HG03520 (cell line): ENCODE measurements around the gene TBX6.
"Not testable (repeated sequence)": the region's sequence is repeated elsewhere in the genome, so short reads cannot be mapped to it uniquely, and the experiment has no call there.

ENCODE experiments used
- ATAC-seq: cut with Tn5 transposase; IDR thresholded peaks from one replicate; pipeline ENCODE4 v1.9.1; 2021; ENCODE audit warnings: mild to moderate bottlenecking, moderate library complexity; ENCODE audit not compliant: unreplicated experiment

The TBX6 gene

DNA sequence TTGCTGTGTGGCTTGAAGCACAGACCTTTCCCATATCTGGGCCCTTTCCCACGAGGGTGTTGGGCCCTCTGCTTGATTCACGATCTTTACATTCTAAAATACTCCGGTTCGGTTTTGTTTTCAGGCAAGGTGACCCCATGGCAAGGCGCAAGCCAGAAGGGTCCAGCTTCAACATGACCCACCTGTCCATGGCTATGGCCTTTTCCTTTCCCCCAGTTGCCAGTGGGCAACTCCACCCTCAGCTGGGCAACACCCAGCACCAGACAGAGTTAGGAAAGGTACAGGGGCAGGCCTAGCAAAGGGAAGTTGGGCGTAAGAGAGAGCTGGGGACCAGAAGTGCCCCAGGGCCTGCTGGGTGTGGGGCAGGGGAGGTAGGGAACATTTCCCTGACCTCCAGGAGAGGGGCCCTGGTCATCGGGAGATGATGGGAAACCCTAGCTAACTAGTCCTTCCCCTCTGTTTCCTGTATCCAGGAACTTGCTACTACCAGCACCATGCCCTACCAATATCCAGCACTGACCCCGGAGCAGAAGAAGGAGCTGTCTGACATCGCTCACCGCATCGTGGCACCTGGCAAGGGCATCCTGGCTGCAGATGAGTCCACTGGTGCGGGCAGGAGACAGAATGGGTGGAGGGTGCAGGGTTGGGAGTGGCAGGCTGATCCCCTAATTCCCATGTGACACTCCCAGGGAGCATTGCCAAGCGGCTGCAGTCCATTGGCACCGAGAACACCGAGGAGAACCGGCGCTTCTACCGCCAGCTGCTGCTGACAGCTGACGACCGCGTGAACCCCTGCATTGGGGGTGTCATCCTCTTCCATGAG lies 24.8 kb downstream of the TBX6 start:
- no peak for ATAC-seq

DNA sequence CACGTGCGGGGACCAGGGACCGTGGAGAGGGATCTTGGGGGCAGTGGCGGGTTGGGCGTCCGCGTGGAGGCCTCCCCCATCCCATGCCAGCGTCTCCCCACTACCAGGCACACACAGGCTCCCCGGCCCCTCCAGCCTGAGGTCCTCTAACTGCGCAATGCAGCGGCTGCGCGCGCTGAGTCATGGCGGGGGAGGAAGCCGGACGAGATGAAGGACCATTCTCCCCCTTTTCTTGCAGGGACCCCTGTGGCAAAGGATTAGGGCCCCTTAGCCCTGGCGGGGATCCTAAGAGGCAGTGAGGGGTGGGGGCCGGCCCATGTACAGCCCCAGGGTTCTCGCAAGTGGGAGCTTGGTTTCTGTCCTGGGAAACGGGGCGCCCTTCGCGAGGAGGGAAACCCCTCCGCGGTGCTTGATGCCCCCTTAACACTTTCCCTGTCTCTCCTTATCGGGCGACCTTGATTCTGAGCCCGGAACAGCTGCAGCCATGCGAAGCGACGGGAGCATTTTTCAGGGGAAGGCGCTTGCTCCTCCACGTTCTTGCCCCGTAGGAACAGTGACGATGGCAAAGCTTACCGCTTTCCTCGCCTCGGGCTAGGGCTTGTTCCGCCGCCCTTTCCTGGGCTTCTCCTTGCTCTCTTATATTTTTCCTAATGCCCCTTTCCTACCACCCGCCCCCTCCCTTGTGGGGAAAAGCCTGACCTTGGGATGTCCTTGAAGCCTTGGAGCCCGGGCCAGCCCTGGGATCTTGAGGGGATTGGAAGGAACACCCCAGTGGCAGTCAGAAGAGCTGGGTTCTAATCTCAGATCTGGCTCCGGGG lies 25.6 kb downstream of the TBX6 start:
- peak; percentile 2 for ATAC-seq

DNA sequence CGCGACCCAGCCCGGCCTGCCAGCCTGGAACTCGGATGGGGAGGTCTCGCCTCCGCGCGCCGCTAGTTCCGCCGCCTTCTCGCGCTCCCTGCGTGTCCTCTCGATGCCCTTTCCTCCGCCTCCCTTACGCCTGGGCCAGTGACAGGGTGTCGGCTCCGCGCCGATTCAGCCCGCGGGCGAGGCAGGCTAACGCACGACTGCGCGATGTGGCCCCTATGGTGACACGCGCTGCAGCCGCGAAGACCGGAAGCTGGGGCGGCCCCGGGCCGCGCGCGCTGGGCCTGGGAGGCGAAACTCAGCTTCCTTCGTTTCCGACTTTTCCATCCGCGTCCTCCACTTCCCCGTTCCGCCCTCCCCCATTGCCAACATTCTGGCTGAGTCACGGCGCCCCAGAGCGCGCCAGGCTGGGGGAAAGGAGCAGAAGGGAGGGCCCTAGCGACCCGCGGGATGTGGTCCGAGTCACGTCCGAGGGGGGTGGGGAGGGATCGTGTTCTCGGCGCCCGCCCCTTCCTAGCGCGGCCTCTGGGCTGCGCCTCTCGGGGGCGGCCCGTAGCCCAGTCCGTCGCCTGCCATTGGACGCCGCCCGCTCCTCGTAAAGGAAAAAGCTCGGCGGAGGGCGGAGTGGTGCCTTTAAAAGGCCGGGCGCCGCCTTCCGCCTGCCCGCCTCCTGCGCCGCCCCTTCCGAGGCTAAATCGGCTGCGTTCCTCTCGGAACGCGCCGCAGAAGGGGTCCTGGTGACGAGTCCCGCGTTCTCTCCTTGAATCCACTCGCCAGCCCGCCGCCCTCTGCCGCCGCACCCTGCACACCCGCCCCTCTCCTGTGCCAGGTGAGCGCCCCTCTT lies 26.4 kb downstream of the TBX6 start, which contains the start of gene ALDOA:
ALDOA (plus strand) TSS at position 659 of the 841 bp plus-strand sequence. CDS start 1,138 bp downstream, outside the sequence.
- peak; percentile 76 for ATAC-seq

DNA sequence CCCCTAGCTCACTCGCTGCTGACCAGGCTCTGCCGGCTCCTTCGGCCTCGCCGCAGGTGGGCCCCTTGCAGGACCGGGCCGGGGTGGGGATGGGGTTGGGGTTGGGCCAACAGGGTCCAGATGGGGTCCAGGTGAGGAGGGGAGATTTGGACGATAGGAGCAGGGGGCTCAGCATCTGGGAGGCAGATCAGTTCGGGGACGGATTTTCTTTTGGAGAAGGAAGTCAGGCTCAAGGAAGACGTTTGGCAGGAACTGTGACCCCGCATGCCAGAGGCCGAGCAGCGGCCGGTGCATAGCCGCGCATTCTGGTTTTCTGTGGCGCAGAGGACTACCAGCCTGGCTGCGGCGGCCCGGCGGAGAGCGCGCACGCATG lies 27.0 kb downstream of the TBX6 start:
- ATAC-seq = no peak

DNA sequence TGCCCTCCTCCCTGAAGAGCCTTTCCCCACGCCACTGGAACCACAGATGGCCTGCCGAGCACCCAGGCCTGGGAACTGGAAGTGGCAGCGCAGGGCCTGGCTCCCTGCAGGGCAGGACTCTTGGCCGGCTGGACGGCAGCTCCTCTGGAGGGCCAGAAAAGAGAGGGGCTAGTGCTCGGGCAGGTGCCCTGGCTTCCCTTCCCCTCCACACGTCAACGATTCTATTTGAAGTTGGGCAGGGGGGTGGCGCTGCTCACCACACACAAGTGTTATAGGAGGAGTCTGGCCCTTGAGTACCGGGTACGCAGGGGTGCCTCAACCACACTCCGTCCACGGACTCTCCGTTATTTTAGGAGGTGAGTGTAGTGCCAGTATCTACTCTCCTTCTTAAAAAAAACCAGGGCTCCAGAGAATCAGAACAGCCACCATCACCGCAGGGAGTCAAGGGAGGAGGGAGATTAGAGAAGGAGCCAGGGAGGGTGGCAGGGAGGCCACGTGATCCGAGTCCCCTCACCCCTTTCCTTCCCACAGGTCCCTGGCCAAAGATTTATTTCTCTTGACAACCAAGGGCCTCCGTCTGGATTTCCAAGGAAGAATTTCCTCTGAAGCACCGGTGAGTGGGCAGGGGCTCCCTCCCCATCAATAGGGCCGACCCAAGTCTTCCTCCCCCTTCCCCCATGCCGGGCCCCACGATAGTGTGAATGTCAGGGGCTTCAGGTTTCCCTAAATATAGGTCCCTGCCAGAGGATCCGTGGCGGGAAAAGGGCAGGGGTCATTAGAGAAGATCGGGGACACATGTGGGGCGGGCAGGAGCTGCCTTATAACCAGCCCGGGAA lies 27.6 kb downstream of the TBX6 start:
- ATAC-seq = no peak

DNA sequence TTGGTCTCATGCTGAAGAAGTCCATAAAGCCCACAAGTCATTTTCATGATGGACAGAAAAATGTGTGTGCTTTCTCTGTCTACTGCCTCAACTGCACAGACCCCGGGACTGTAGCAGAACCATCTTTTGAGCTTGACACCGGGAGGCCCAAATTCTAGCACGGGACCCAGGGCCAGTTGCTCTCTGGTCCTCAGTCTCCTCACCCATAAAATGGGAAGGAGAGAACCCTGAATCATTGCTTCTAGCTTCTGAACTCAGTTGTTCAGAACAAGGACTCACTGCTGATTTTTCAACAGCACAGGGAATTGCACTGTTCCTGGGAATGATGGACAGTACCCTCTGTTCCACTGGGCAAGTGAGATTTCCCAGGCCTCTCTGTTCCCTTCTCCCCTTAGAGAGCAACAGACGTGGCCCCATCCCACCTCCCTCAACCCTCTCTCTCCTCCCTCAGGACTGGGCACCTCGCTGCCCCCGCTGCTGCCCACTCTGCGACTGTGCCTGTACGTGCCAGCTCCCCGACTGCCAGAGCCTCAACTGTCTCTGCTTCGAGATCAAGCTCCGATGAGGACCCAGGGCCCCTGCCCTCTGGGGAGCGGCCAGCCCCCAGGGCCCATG lies 28.3 kb downstream of the TBX6 start:
- ATAC-seq = no peak

DNA sequence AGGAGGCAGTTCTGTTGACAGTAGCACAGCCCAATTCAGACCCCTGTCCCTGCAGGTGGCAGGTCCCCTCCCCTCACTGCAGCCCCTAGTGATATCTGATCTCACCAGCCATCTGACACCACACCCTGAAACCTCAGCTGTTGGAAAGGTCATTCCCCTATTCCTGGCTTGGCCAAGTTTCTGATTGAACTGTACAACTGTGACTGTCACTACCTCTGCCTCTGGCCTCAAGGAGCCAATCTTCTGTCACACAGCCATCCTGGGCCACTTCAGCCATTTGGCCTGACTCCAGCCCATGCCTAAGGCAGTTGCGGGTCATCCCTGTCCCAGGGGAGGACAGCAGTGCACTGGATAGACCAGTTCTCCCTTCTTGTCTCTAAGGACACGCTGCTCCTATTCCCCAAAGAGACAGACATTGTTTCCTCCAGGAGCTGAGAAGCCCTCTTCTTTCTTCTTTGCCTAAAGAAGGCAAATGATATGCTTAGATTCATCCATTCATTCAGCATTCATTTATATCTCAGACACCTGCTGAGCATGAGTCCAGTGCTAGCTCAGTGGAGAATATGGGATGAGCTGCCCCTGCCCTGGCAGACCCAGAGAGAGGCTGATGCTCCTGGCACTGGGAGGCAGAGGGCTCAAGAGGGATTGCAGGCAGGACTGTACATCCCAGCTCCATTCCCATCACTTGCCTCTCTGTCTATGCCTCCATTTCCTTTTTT lies 30.7 kb downstream of the TBX6 start:
- ATAC-seq = no peak

DNA sequence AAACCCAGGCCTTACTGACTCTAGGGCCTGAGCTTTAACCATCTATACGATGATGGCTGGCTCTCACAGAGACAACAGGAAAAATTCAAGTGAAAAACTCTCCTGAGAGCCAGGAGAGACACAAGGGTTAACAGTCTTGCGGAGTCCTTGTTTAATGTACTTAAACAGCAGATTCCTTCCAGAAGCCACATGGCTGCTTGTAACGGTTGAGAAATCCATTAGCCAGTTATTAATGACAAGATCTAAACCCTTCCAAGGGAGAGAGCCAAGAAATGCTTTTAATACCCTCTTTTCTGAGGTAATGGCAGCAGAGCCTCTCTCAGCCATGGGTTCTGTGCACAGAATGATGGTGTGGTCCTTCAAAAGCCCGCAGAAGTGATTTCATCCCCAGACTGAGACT lies 31.4 kb downstream of the TBX6 start:
- no peak for ATAC-seq

DNA sequence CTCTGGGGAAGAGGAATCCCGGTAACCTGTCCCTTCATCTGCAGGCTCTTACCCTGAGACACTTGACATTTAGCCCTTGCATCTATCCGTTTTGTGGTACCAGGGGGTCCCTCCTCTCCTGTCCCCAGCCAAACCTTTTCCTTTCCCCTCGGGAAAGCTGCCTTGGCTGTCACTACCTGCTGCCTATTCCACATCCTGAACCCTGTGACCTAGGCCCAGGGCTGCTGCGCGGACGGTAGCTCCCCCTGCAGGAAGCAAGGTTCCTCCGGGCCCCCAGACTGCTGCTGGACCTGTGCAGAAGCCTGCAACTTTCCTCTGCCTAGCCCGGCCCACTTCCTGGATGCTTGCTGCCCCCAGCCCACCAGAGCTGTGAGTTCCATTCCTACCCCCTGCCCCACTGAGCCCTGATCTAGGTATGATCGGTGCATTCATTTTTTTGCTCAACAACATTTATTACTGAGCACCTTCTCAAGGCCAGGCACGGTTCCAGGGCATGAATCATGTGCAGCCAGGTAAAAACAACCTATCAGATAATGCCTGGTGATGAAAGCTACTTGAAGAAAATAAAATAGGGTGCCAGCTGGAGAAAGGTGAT lies 36.7 kb downstream of the TBX6 start:
- ATAC-seq = no peak

DNA sequence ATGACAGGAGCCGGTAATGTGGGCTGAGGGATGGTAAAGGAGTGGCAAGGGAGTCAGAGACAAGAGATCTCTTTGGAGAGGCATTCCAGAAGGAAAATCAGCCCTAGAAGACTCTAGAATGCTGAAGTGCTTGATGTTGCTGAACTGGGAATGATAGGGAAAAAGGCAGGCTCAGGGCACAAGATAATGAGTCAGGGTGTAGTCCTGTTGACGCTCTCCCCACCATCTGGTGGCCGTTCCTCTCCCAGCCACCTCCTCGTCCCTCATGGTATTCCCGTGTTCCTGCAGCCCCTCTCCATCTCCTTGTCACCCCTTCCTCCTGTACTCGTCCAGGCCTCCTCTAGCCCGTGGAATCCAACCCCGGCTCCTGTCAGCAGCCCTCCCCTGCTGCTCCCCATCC lies 37.3 kb downstream of the TBX6 start:
- ATAC-seq = no peak

DNA sequence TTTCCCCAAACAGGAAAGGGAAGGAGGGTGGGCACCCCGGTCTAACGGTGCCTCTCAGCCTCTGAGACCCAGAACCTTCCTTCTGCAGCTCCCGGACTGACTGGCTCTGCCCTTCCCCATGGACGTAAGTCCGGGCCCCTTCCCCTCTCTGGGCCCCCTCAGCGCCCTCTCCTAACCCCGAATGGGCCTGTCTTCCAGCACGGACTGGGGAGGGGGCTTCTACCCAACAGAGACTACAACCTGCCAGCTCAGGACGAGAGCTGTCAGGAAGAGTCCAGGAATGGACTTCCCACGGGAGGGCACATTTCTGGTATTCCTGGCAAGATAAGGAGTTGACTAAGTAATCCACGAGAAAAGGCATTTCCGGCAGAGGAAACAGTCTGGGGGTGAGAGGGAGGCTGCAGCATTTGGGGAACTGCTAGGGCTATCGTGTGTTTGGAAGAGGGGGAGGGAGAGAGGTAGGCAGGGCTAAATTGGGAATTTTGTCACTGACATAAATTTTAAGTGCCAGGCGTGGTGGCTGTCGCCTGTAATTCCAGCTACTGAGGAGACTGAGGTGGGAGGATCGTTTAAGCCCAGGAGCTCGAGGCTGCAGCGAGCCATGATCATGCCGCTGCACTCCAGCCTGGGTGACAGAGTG lies 38.2 kb downstream of the TBX6 start:
- no peak for ATAC-seq

DNA sequence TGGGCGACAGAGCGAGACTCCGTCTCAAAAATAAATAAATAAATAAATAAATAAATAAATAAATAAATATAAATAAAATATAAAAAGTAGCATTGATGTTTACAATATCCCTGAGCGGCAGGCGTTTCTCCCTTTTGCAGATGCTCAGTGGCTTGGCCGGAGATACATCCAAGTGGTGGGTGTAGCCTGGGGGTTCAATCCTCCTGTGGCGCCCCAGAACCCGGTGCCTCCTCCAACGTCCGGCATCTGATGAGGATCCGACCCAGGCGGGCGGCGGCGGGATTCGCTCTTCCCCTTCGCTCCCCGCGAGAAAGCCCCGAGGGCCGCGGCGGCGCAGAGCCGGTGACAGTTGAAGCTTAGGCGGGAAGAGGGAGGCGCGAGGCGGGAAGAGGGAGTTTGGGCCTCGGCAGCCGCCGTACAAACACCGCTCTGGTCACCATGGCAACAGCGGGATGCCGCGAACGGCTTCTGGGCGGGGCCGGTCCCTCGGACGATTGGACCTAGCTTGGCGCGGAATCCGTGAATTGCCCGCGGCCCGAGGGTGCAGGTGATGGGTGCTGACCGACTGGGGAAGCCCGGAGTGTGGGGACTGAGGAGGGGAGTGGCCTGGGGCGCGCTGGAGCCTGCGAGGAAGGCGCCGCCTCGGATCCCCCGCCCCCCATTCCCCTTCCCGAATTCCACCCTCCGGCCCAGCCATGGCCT lies 38.9 kb downstream of the TBX6 start:
- no peak for ATAC-seq

DNA sequence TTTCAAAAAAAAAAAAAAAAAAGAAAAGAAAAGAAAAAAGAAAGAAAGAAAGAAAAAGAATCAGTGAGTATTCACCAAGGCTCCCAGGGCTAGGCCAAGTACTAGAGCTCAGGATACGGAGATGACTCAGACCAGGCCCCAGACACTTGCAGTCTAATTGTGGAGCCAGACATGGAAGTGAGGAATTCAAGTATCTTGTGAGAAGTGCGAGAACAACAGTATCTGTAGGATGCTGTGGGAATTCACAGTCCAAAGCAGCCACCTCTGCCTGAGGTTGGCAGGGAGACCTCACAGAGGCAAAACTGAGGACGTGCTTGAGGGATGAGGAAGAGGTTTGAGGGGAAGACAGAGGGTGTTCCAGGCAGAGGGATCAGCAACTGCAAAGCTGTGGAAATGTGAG lies 40.2 kb downstream of the TBX6 start:
- ATAC-seq = no peak

DNA sequence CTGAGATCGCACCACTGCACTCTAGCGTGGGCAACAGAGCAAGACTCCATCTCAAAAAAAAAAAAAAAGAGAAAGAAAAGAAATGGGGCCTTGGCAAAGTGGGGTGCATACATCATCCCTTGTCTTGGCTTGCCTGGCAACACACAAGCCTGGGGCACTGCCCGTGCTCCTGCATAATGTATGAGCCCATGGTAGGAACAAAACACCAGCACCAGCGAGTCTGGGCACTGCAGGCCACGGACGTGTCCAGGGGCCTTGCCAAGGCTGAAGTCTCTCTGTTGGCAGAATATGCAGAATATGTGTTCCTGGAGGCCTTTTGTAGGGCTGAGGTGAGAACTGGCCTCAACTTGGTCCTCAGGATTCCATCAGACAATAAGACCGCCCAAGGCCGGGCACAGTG lies 41.9 kb downstream of the TBX6 start:
- ATAC-seq = no peak

DNA sequence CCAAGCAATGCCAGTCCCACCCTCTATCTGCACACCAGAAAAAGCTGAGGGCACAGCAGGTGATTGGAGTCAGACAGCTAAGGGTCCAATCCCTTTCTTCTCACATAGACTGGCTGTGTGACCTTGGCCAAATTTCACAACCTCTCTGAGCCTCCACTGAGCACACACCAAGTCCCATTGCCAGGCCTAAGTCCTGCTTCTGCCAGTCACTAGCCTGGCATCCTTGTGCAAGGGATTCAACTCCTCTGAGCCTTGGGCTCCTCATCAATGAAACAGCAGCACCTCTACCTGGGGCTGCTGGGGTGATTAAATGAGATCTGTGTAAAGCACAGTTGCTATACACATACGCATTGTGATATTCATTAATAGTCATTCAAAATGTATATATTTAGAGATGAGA lies 45.1 kb downstream of the TBX6 start:
- ATAC-seq = no peak

DNA sequence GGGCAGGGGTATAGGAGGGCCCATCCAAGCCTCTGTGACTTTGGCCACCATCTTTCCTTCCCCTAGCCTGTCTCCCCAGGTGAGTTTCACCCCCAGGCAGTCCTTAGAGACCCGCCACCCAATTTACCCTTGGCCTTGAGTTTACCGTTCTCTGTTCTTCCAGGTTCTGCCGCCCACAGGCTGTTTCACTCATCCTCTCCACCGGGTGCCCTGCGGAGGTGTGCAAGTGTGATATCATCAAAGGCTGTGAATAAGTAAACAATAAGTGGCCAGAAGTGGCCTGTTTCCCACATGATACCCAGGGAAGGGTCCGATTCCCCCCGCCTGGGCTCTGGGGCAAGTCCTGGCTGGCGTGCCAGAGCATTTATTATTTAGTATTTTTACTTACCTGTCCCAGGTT lies 45.5 kb downstream of the TBX6 start:
- no peak for ATAC-seq

DNA sequence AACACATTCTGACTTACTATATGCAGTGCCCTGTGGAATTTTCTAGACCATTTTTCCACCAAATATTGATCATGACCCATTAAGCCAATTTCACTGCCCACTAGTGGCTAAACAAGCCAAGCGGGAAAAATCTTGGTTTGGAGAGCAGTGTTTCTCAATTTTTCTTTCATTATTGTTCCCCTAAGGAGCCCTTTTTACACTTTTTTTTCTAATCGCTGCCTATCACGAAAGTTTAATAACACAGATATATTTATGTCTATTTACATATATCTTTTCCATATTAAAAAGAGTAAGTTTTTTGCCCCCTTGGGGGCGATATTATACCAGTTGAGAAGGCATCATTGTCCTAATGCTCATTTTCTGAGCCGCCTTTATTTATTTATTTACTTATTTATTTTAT lies 49.9 kb downstream of the TBX6 start:
- no peak for ATAC-seq

DNA sequence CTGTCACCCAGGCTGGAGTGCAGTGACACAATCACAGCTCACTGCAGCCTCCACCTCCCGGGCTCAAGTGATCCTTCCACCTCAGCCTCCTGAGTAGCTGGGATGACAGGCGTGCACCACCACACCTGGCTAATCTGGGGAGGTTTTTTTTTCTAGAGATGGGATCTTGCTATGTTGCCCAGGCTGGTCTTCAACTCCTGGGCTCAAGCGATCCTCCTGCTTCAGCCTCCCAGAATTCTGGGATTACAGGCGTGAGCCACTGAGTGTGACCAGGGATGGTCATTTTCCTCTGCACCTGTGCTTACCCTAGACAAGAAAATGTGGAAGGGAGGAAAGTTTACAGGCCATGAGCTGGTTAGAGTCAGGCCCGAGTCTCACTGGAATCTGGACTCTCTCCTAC lies 51.0 kb downstream of the TBX6 start:
- not testable (repeated sequence) for ATAC-seq
